ENCODE data around the gene MRPS18C.

DNA sequence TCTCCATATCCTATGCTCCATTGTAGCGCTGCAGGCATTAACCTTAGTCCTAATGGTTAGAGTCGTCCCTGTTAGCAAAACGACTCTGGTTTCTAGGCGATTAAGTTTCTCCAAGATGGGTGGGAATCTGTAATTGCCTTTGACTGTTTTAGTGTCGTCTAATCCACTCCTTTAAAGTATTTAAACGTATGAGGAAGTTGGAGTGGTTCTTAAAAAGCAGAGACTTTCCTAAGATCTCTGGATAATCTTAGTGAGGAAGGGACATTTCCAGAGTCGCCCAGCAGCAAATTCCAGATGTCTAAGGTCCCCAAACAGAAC is 285 bp downstream of the MRPS18C start:
- TF ChIP-seq ETV6 (CRISPR knock-in tag; IDR thresholded peaks at IDR 0.05) = no peak
- TF ChIP-seq, protein P1, sequence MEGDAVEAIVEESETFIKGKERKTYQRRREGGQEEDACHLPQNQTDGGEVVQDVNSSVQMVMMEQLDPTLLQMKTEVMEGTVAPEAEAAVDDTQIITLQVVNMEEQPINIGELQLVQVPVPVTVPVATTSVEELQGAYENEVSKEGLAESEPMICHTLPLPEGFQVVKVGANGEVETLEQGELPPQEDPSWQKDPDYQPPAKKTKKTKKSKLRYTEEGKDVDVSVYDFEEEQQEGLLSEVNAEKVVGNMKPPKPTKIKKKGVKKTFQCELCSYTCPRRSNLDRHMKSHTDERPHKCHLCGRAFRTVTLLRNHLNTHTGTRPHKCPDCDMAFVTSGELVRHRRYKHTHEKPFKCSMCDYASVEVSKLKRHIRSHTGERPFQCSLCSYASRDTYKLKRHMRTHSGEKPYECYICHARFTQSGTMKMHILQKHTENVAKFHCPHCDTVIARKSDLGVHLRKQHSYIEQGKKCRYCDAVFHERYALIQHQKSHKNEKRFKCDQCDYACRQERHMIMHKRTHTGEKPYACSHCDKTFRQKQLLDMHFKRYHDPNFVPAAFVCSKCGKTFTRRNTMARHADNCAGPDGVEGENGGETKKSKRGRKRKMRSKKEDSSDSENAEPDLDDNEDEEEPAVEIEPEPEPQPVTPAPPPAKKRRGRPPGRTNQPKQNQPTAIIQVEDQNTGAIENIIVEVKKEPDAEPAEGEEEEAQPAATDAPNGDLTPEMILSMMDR (IDR thresholded peaks at IDR 0.05) = no peak
